ENCODE measurements around the gene TRIM2. TPM values are rescaled to one million over a fixed set of nuclear protein-coding genes. Genes with fewer than 3 reads are reported as not detected.

Gene TRIM2
- total RNA-seq, 1 donor from 2014 or later = 12.6 TPM

DNA sequence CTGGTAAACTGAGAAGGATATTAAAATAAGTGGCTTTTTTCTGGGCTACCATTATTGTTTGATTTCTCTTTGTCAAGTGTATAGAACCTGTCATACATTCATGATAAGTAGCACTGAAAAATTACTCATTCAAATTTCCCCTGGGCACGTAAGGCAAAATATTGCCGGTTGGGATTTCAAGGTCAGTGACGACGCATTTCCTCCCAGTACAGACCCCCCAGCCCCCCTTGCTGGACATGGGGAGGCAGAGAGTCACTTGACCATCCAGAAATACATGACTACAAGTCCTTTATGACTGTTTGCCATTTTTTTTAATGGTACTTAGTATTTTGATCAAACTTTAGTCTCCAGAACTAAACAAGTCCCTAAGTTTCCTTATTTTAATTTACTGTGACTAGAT lies 133.4 kb downstream of the TRIM2 start:
- peak; percentile 59 for DNase-seq

DNA sequence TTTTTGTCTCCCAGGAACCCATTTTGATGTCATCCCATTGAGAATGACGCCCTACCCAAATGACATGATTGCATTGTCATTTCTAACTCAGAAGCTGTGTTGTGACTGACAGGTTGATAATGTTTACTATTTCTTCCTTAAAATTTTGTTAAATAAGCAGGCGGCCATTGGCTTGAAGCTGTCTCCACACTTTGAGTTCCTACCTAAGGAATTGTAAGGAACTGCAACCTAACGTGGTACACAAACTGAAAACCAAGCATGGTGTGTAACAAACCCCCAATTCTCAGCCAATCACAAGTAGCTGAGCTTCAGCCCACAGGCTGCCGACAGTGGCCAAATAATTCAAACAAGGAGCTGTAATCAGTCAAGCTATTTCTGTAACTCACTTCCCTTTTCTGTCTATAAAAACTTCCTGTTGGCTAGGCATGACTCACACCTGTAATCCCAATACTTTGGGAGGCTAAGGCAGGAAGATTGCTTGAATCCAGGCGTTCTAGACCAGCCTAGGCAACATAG lies 137.4 kb downstream of the TRIM2 start:
- DNase-seq = peak; percentile 82

DNA sequence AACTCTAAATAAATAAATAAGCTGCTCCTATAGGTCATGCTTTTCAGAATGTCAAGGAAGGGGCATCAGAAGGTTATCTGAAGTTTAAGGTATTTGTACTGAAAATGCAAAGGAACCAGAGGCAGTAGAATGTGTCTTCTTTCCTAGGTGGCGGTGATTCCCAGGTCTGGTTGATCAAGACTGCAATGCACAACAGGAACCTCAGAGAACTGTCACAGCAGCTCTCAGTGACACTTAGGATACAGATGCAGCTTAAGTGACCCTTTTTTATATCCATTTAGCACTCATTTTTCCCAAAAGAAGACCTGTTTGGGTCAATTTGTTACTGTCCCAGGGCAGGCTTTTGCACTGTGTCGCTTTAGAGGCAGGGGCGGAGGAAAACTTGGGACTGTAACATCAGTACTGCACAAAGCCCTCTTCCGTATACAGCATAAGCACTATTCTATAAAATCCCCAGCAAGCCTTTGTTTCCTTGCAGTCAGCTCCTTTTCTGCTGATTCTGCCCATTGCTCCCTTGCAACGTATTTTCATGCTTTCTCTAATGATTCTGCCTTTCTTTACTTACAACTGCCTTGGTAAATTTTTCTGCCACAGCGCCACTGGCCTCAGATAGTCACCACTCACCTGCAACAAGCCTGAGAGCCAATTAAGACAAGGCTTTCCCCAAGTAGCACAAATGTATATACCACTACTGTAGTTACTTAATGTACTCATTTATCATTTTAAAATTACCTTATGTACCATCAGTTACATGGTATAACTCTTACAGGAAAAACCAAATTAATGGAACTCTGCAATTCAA lies 138.7 kb downstream of the TRIM2 start:
- DNase-seq = no peak

DNA sequence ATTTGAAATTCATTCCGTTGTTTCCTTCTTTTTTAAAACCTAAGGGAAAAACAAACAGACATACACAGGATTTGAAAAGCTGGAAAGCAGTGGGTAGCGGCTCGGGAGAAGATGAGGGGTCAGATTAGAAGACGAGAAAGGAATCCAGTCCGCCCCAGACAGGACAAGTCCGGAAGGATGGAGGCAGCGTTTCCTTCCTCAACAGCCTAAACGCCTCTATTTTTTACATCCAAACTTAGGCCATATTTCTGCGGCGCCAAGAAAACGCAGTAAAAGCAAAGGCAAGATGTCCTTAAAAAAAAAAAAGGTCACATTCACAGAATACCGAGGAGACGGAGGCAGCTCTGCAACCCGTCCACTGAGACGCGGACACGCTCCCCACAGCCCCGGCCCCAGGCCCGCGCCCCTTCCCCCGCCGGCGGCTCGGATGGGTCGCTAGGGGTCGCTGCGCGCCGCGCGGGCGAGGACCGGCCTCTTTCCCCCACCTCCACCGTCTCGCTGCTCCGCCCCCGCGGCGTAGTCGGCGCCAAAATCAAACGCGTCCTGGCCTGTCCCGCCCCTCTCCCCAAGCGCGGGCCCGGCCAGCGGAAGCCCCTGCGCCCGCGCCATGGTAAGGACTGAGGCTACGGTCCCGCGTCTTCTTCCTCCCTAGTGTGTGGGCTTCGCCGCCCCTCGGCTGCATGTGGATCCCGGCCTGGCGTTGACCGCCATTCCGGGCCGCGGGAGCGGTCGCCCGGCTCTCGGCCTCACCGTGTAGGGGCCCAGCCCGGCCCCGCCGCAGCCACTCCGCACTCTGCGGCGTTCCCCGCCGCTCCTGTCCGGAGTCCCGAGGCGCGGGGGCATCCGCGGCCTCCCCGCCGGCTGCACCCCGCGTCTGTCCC lies 140.1 kb downstream of the TRIM2 start, which contains the start of gene MND1:
Gene MND1, plus strand, starts transcription at position 558 of the 881 bp plus-strand sequence. Its CDS starts 50 bp downstream, at position 608.
- DNase-seq = peak; percentile 85

DNA sequence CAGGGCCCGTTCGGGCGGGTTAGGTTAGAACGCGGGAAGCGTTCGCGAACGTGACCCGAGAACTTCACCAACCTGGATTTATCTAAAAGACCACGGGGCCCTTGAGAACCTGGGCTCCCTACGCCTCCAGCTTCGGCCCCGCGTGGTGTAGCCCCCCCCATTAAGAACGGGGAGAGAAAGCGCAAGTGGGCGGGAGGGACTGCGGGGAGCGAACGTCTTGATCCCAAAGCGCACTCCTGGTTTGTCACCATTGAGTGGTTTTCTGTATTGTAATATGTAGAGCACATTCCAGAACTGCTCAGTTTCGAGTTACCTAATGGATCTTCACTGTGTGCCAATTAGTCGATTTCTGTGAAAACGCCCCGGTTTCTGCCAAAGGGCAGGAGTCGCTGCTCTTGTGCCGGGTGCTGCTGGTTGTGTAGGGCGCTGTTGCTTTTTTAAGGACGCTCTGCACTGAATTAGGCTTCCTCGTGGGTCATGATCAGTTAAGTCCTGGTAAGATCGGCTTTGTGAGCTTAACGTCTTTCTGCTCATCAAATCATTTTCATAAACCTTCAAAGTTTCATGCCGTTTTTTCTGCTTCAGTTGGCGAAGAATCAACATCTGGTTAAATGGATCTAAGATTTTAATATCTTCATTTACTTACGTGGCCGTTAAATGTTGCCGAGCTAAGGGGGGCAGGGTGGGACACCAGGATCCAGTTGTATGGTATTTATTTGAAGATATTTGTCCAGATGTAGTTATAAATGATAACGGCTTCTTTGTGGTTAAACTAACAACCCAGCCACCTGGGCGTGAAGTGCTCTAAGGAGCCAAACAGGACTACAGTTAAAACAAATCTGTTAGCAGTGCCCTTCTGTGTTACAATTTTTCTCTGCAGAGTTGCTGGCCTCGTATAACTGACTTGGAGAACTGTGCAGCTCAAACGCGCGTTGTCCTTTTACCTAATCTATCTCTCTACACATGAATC lies 141.1 kb downstream of the TRIM2 start:
- peak; percentile 53 for DNase-seq

DNA sequence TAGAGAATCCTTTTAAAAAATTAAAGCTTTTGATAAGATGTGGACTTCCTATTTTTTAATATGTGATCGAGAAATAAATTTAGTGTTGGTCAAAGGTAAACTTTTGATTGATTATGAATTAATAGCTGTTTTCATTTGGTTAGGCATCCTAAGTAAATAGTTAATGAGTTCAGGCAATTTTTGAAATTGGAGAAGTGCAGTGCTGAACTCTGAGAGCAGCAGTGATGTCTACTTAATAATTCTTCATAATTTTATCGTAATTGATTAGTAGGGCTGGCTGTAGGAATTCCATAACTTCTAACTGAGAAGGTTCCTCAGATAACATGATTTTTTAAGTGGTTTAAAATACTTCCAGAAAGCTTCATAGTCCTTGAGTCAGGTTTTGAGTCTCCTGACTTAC lies 141.8 kb downstream of the TRIM2 start:
- no peak for DNase-seq

DNA sequence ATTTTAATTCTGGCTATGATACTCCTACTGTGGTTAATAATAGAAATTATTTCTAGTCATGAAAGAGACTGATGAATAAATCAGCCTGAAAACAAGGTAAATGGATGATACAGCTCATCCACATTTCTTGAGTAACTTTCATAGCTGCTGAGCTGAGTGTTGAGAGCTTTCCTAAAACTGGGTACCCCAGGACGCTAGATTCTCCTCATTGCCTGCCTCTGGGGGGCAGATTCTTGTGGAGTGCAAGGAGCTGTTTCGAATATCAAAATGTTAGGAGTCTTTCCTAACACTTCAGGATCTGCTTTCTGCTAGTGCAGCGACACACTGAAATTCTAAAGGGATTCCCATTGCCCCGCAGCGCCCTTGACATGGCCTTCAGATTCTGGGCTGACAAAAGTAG lies 142.3 kb downstream of the TRIM2 start:
- no peak for DNase-seq

DNA sequence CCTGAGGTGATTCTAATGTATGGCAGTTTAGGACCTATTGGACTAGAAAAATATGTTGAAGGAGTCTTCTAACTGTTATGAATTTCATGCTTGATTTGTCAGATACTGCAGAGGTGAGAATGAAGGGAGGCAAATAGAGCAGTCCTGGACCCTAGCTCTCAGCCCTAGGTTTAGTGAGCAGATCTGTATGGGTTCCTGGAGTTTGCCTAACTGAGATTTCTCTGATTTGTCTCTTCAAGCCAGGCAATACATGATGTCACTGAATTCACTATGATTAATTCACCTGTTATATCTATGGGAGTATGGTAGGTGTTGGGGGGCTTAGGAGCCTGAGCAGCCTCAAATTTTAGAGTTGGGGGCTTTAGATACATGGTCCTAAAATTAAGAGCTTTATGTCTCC lies 142.9 kb downstream of the TRIM2 start:
- DNase-seq = no peak

DNA sequence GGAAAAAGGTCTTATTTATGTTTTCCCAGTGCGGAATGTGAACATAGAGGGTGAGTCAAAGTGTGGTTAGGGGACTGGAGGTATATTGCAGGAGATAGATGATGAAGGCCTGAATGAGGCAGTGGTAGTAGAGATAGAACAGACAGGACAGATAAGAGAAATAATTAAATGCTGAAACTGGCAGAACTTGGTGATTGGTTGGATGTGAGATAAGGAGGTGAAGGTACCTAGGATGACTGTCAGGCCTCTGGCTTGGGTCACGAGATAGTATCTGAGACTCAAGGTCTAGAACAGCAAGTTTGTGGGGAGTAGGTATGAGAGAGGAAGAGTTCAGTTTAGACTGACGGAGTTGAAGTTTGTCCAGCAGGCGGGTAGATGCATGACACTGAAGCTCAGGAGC lies 143.8 kb downstream of the TRIM2 start:
- DNase-seq = no peak

DNA sequence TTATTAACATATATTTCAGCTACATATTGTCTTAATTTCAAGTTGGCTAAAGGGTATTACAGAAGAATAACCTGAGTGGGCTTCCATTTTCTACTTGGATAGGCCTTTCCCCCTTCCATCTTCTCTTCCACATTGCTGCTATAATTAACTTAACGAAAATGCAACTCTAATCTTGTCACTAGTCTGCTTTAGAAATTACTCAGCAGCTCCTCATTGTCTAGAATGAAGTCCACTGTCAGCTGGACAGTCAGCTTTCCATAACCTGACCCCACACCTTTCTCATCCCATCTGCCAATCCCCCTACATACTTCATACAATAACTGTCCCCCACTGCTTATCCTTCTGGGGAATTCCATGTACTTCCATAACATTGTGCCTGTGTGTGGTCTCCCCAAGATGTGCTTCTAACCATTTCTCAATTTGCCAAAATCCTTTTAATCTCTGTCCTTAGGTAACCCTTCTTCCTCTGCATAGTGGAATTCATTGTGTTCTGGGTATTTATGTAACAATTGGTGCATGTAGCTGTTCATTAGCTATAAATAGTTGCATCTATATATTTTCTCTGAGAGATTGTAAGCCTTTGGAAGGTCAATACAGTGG lies 145.1 kb downstream of the TRIM2 start:
- DNase-seq = no peak

DNA sequence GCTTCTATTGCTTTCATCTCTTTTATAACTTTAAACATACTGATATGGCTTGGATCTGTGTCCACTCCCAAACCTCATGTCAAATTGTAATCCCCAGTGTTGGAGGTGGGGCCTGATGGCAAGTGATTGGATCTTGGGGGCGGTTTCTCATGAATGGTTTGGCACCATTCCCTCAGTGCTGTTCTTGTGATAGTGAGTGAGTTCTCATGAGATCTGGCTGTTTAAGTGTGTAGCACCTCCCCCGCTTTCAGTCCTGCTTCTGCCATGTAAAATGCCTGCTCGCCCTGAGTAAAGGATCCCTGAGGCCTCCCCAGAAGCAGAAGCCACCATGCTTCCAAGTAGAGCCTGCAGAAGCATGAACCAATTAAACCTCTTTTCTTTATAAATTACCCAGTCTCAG lies 157.9 kb downstream of the TRIM2 start:
- DNase-seq = no peak

DNA sequence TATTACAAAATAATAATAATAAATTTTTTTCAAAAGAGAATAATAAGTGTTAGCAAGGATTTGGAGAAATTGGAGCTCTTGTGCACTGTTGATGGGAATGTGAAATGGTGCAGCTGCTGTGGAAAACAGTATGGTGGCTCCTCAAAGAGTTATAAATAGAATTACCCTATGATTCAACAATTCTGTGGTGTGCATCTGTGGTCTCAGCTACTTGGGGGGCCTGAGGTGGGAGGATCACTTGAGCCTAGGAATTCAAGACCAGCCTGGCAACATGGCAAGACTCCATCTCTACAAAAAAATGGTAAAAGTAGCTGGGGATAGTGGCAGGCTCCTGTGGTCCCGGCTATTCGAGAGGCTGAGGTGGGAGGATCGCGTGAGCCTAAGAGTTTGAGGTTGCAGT lies 159.8 kb downstream of the TRIM2 start:
- DNase-seq = no peak

DNA sequence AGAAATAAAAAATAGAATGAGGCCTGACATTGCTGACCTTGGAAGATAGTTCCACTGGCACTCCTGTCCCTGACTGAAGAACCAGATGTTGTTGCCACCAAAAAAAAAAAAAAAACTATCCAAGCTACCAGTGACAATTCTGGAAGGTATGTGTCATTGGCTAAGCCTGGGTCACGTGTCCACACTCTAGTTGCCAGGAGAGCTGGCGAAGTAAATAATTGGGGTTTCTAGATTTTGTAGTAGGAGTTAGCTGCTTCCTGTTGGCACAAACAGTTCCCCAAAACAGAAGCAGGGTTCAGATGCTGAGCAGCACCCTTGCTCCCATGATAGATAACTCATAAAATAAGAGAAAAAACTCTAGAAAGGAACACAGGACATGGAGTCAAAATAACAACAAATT lies 160.8 kb downstream of the TRIM2 start:
- DNase-seq = no peak

DNA sequence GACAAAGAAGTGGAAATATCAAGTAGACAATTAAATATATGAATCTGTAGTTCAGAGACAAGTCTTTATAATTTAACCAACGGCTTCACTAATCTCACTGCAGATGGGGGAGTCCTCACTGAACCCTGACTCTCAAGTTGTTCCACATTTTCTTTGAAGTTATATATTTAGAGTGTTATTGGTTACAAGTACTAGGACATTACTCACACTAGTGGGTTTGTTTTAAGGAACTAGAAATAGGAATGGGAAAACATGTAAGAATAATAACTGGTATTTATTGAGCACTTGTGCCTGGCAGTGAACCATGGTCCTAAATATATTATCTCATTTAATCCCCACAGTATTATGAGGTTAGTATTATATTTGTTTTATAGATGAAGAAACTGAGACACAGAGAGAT lies 162.2 kb downstream of the TRIM2 start:
- no peak for DNase-seq

DNA sequence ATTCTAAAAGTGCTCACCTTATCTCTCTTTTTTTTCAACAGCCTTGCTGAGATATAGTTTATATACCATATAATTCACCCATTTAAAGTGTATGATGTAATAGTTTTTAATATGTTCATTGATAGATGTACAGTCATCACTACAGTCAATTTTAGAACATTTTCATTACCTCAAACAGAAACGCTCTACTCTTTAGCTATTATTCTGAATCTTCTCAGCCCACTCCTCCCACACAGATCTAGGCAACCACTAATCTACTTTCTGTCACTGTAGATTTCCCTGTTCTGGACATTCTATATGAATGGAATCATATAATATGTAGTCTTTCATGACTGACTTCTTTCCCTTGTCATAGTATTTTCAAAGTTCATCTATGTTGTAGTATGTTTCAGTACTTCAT lies 162.8 kb downstream of the TRIM2 start:
- DNase-seq = no peak

DNA sequence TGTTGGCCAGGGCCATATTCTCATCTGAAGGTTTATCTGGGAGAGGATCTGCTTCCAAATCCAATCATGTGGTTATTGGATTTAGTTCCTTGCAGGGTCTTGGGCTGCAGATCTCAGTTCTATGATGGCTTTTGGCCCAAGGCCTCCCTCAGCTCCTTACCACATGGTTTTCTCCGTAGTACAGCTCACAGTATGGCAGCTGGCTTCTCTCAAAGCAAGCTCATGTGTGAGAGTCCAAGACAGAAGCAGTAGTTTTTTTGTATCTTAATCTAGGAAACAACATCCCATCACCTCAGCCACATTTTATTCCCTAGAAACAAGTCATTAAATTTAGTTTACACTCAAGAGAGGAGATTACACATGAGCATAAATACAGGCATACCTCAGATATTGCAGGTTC lies 164.8 kb downstream of the TRIM2 start:
- no peak for DNase-seq

DNA sequence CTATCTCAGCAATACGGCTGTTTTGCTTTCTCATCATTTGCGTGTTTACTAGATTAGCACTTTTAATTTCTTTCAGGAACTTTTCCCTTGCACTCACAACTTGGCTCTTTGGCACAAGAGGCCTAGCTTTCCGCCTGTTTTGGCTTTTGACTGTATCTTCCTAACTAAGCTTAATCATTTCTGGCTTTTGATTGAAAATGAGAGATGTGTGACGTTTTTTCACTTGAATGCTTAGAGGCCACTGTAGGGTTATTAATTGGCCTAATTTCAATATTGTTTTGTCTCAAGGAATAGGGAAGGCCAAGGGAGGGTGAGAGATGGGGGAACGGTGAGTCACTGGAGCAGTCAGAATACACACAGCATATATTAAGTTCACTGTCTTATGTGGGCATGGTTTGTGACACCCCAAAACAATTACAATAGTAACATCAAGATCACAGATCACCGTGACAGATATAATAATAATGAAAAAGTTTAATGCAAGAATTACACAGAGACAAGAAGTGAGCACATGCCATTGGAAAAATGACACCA lies 167.5 kb downstream of the TRIM2 start:
- DNase-seq = no peak

DNA sequence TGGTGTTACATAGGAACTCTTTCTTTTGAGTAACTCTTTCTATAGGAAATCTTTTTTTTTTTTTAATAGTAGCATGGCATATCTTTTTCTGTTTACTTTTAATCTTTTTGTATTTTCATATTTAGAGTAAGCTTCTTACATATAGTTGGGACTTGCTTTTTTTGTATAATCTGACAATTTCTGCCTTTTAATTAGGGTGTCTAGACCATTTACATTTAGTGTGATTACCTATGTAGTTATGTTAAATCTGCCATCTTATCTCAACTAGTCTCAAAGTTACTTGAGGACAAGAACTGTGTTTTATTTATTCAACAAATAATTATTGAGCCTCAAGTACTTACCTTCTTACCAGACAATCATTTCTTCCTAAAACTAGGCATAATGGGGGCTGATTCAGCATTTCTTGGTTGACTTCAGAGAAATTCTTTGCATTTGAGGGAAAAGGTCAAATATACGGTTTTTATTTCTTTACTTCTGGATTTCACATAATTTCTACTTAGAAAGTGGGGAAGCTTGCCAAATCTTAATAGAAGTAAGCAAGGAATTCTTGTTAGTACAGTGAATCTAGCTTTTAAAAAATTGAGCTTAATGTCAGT lies 168.8 kb downstream of the TRIM2 start:
- no peak for DNase-seq

DNA sequence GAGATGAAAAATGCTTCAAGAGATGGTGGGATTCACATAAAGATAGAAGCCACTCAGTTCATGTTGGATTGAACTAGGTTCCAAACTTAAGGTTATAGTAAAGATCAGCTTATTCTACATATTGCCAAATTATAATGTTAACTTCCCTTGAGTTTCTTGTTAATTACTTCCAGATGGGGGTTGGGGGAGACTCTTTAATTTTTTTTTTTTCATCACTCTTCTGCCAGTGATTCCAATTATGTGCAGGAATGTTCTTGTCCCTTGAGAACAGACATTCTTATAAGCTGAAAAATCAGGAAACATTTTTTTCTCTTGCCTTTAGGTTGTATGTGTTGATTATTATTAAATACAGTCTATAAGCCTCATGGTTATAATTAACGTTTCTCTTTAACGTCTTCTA lies 170.2 kb downstream of the TRIM2 start:
- DNase-seq = no peak

DNA sequence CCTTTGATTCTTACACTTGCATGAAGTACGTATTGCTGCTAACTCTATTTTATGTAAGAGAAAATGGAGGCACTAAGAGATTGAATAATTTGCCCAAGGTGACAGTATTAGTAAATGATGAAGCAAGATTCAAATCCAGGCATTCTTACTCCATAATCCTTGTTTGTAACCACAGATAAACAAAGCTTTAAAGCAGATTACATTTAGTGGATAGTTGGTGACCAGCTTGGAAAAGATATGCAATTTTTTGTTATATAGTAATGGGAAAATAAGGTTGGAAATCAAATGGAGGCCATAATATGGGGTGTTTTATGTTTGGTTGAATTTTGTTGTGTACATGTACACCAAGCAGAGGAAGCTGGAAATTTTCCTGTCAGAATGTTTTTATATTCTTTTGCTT lies 171.1 kb downstream of the TRIM2 start:
- no peak for DNase-seq

DNA sequence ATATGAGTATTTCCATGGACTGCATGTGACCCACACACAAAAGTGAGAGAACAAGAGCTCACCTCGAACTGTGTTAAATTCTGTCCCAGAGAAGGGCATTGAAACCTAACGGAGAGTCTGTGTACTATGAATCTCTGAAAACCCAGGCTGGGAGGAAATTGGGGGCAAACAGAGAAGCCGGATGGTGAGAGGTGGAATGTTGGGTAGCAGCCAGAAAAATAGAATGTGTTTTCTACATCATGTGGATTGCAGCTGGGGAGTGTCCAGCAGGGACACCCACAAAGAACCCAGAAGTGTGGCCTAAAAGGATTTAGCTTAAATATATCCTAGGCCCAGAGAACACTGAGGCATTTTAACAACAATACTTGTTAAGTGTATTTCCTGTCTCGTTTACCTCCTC lies 178.9 kb downstream of the TRIM2 start:
- peak; percentile 54 for DNase-seq

All from dermis blood vessel endothelial cell (primary cell).